GM12891 (cell line): ENCODE data around the gene SDK1.

Experiments used
- PAX5 ChIP-seq: IDR thresholded peaks from 2 replicates; pipeline ENCODE4 v1.6.1; 2011; ENCODE audit warnings: low read length, moderate library complexity, mild to moderate bottlenecking; ENCODE audit not compliant: insufficient read depth, severe bottlenecking
- POLR2A ChIP-seq: IDR thresholded peaks from 2 replicates; pipeline ENCODE4 v1.6.1; 2011; ENCODE audit warnings: low read depth, low read length, control low read depth
- POLR2AphosphoS5 ChIP-seq: IDR thresholded peaks from 2 replicates; pipeline ENCODE4 v1.6.1; 2011; ENCODE audit warnings: low read depth, low read length, control low read depth
- TAF1 ChIP-seq: IDR thresholded peaks from 2 replicates; pipeline ENCODE4 v1.6.1; 2011; ENCODE audit warnings: low read depth, low read length, control low read depth

GRCh38 chr7:3551536-3551935, 250.5 kb downstream of the SDK1 start:
- TF ChIP-seq PAX5, result no peak
- no peak for TF ChIP-seq POLR2AphosphoS5
- TF ChIP-seq POLR2A, result no peak
- TF ChIP-seq TAF1, result no peak
